Stimulated activated CD8-positive, alpha-beta memory T cell treated with anti-CD3 and anti-CD28 coated beads, Interleukin-12 subunit alpha, Interleukin-12 subunit beta, amount 100 ng/mL, for 24 hours (primary cell): ENCODE results near the gene PRKAG1.

Experiments used
- DNase-seq: peaks from one replicate; pipeline ENCODE4 v3.0.0-alpha.2; 2020; ENCODE audit errors: extremely low read depth

Gene PRKAG1

GRCh38 chr12:49010092-49010668, 8.4 kb downstream of the PRKAG1 start:
- DNase-seq, result no peak

DNA sequence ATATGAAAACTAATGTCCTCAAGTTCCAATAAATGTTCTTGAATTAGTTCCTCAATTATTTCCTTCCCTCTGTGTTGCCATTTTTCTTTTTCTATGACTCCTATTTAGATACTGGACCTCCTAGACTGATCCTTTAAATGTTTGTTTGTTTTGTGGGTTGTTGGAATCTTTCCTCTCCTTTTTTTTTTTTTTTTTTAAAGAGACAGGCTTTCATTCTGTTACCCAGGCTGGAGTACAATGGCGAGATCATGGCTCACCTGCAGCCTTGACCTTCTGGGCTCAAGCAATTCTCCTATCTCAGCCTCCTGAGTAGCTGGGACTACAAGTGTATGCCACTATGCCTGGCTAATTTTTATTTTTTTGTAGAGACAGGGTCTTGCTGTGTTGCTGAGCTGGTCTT, 9.6 kb downstream of the PRKAG1 start:
- DNase-seq, result no peak

DNA sequence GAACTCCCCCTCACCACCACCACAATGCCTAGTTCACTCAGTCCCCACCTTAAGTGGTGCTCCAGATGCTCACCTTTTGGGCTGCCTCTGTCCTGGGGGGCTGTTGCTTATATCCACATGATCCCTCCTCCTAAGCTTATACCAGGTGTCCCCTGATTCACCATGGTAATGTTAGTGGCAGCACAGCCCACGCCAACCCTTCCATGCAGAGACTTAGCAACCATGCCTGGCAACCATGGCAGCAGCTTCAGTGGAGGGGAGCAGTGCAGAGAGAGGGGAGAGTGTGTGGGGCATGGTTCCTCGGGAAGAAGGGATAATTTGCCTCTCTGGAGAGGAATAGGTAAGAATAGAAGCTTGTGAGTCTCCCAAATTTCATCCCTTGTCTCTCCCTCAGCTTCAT, 18.2 kb downstream of the PRKAG1 start:
- no peak for DNase-seq

GRCh38 chr12:48999371-49000131, 19.0 kb downstream of the PRKAG1 start, which contains the start of gene DDN:
TSS of gene DDN (minus strand) at chr12:48999375. CDS start at chr12:48999287, 88 bp downstream.
- no peak for DNase-seq

DNA sequence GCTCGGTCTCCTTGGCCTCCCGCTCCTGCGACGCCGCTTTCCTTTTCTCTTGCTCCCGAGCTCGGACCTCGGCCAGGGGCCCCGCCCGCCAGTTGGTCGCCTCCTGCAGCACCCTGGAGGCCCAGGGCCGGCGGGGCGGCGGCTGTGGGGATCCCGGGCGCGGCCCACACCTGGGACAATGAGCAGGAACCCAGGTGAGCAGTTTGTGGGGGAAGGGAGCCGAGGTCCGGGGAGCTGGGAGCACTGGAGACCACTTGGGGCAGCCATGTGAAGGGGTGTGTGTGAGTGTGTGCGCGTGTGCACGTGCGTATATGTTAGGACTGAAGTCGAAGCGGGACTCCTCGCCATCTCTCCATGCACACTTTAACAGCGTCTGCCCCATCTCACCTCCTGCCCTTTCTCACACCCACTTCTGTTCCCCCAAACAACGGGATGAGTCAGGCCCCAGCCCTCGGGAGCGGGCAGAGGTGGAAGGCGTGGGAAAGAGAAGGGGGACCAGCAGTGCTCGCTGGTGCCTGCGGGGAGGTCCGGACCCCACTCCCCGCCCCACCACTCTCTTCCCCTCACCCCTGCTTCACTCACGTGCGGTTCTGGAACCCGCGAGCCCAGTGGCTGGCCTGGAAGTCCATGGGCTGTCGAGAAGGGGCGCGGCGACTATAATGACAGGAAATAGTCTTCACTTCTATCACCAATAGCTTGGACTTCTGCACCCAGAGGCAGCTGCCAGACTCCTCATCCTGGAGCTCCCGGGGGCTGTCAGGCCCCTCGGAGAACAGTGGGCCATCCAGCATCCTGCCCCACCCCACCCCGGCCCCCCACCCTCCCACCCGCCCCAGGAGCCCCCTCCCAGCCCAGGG, 19.9 kb downstream of the PRKAG1 start:
- no peak for DNase-seq

GRCh38 chr12:48997719-48998496, 20.7 kb downstream of the PRKAG1 start:
- DNase-seq, result no peak

DNA sequence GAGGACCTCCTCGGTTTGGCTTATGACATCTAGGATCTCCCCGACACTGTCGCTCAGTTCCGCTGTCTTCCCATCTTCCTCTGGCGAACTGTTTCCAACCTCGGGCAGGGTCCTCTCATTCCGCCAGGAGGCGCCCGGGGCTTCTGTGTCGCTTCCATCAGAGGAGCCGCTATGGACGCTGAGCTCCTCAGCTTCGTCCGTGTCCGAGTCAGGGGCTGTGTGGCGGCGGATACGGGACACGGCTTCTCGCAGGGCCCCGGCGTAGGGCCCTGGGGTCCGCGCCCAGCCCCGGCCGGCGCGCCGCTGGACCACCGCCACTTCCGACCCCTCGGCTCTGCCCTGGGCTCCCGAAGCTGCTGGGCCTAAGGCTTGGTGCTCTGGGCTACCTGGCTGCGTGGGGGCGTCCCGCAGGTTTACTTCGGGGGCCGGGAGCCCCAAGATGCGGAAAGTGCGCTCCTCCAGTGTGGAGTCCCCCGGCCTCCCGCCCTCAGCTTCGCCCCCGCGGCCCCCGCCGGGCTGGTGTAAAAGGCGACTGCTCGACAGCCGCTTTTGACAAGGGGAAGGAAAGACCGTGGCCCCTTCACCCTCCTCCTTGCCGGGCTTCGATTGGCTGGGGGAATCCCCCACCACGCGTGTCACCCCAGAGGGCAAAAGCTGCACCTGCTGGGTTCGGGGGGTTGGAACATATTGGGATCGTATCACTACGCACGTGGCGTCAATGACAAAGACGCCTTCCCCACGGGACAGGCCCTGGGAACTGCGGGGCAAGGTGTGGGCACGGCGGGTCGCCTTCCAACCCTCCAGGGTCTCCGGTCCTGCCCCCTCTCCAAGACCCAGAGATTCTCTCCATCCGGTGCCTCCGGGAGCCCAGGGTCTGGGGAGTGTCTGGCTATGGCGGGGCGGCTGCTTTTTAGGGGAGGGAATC, 21.5 kb downstream of the PRKAG1 start:
- DNase-seq, result no peak

GRCh38 chr12:48995086-48995879, 23.3 kb downstream of the PRKAG1 start:
- DNase-seq, result no peak

DNA sequence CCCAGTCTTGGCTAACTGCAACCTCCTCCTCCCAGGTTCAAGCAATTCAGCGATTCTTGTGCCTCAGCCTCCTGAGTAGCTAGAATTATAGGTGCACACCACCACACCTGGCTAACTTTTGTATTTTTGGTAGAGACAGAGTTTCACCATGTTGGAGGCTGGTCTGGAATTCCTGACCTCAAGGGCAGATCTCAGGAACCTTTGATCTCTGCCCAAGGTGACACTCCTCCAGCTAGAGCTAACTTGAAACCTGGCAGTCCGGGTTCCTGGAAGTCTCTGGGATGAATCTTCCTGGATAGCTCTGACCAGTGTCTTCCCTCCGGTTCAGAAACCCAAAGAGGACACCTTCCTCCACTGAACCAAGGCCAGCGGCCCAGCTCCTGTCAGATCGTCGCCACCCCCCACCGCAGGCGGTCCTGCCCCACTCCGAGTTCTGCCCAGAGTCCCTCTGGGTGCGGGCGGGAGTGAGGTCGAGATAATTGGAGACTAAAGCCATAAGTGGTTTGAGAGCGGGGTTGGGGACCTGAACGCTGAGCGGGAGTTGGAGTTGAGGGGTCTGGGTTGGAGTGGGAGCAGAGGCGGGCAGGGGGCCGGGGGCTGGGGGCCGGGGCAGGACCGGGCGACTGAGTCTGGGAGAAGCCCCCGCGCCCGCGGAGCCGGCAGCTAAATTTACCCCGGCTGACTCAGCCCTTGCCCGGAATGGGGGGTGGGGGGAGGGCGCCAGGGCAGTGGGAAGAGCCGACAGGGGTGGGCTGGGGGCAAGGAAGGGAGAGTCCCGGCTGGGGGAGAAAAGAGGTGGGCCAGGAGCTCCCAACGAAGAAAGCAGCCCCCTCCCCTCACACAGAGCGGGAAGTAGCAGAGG, 24.1 kb downstream of the PRKAG1 start:
- DNase-seq, result no peak

DNA sequence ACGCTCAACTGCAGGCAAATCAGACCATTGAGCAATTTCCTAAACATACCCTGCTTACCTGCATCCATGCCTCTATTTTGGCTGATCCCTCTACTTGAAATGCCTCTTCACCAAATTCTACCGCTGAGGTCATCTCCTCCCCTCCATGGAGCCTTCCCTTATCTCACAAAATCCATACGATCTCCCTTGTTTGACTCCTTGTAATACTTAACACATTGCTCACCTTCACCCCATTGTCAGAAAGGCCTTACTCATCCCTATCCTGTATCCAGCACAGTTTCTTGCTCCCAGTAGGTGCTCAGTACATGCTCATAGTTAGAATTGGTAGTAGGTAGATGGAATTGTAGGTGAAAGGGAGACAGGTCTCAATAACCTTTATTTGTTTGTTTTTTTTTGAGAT, 24.8 kb downstream of the PRKAG1 start:
- no peak for DNase-seq

GRCh38 chr12:48991247-48992050, 27.1 kb downstream of the PRKAG1 start:
- DNase-seq, result no peak

GRCh38 chr12:48990552-48990951, 28.0 kb downstream of the PRKAG1 start:
- DNase-seq, result no peak

DNA sequence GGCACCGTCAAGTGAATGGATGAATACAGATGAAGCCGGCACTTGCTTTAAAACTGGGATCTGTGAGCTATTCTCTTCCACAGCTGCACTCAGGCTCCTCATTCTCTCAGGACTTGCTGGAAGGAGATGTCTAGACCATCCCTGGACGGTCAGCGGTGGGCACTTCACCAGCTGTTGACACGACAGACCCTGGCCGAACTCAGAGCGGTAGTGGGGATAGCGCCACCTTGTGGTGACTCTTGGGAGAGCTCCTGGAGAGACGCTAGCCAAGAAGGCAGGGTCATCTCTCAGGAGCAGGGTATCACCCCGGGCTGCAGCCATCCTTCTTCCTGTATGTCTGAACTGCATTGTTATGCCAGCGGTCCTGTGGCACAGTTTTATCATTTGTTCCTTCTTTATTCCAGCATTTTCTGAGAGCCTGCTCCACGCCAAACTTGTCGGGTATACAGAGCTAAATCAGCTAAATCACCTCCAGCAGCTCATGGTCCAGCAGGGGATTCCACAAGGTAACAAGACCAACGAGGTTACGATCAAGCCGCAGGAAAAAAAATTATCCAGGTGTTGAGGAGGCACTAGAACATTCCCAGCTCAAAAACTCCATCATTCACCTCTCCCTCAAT, 30.4 kb downstream of the PRKAG1 start:
- DNase-seq, result no peak

DNA sequence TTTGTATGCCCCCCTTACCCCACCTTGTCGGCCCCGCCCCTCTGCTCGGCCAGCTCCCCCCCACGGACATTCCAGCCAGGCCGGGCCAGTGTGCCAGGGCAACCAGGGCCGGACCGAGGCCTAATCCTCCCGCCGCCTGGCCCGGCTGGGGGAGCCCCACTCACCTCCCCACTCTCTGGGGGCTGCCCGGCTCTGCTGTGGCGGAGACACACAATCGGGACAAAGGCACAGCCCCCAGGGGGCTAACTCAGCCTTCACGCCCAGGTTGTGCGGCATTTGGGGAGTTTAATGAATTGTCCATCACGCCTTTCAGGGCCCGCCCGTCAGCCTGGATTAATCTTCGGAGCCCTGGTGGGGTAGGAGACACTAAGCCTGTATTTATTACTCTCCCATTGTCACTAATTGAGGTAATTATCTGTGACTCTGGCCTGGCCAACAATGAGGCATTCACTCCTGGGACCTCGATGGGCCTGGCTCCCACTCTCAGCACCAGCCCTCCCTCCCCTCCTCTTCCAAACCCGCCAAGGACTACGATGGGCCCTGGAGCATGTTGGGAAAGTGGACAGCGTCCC, 31.8 kb downstream of the PRKAG1 start:
- no peak for DNase-seq

DNA sequence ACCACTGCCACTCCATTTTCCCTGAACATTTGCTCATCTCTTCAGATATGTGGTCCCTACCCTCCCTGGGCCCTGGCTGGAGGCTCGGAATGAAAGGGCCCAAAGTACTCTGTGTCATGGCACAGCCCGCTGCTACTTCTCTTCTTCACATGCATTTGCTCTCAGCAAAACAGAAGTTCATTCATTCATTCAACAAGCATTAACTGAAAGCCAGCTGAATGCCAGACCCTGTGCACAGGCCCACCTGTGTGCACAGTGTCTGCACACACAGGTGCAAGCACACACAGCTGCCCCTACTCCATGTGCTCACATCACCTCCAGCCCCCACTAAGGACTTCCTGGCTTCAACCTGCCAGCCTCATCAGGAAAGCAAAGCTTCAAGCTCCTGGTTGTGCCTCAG, 32.7 kb downstream of the PRKAG1 start:
- no peak for DNase-seq

DNA sequence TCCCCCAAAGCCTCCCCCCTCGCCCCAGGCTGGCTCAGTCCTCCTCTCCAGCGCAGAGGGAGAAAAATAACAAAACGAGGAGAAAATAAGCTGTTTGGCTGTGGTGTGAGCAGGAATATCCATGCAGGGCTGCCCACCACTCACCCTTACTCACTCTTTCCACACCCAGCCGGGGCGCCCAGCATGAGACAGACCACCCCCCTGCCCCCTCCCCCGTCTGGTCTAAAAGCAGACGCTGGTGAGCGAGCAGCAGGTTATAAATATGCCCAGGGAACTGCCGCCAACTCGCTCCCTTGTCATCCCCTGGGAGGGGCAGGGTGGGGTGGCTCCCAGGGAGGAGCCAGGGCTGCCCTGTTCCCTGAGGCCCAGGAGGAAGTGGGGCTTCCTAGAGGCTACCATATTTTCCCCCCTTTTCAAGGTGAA, 33.1 kb downstream of the PRKAG1 start:
- DNase-seq, result no peak

DNA sequence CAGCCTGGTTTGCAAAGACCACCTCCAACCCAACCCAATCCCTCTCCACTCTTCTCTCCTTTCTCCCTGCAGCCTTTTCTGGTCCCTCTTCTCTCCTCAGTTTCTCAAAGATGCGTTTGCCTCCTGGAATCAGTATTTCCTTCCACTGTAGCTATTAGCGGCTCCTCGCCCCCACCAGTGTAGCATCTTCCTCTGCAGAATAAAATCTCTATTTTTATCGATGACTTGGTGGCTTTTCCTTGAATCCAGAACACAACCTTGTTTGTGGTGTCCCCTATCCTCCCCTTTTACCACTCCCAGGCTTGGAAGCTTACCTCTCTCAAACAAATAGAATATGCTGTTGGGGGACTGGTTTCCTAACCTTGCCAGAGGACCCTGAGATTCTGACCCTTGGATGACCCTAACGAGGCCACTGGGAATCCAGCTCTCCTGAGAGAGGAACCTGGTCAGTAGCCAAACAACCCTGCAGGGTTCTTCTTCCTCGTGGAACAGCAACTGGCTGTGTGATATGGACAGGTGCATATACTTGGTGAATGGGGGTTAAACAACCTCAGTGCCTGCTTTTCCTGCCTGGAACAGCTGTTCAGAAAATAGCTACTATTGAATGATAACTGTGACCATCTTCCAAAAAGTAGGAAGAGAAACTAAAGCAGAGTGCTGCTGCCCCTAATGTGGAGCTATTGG, 36.0 kb downstream of the PRKAG1 start:
- DNase-seq, result no peak
